ENCODE data around the gene KSR2. TPM values are rescaled to one million over a fixed set of nuclear protein-coding genes. Genes with fewer than 3 reads are reported as not detected.

KSR2 gene
- total RNA-seq, 1 experiment from 2014 or later: 1.3 TPM

- H3K36me3 Mint-ChIP-seq (ENCODE audit: insufficient read depth in 1 of 3, low read depth in 3 of 3): no peaks in the 10 kb centered on the region; a peak in 1 of 7 replicates
Observed at GRCh38 chr12:117640511-117640910, 328.3 kb downstream of the KSR2 start.

More at GRCh38 chr12:117640511-117640910, 328.3 kb downstream of the KSR2 start:
- H3K4me1 Mint-ChIP-seq: no peaks in the 10 kb centered on the region
- Histone ChIP-seq H3K4me1 (ENCODE audit: insufficient read depth, low read length) (no peaks in the 10 kb centered on the region), H2AK5ac (ENCODE audit: insufficient read length, low read length) (no peak overlapping the region), H3K79me2 (ENCODE audit: insufficient read depth, low read length) (no peaks in the 10 kb centered on the region), H4K20me1 (ENCODE audit: control insufficient read depth, insufficient read depth, insufficient read length) (no peaks in the 10 kb centered on the region), H3K27ac (ENCODE audit: insufficient read length, low read depth, low read length) (no peak overlapping the region), H3T11ph (ENCODE audit: low read length) (no peak overlapping the region), H3K23me2 (ENCODE audit: insufficient read length, low read depth, low read length, poor library complexity, severe bottlenecking) (no peaks in the 10 kb centered on the region), H3K23ac (ENCODE audit: insufficient read length, low read depth, low read length) (no peak overlapping the region), H4K8ac (replicated peaks; ENCODE audit: insufficient read length, low read depth, low read length) (no peak overlapping the region), H4K91ac (ENCODE audit: insufficient read length, low read depth, low read length) (no peak overlapping the region), H4K5ac (ENCODE audit: insufficient read length, low read depth, low read length) (no peak overlapping the region), H2BK5ac (ENCODE audit: insufficient read length, low read length) (no peak overlapping the region), H2BK120ac (ENCODE audit: low read depth, low read length, poor library complexity, severe bottlenecking) (no peak overlapping the region), H3K4ac (ENCODE audit: low read depth, low read length) (no peak overlapping the region), H3K9me3 (ENCODE audit: control insufficient read depth, low read depth, low read length) (no peaks in the 10 kb centered on the region), H3K56ac (ENCODE audit: insufficient read length, low read depth, low read length) (no peak overlapping the region), H3K14ac (ENCODE audit: insufficient read depth, low read length) (no peak overlapping the region), H3K4me2 (ENCODE audit: insufficient read depth, insufficient read length, low read length) (no peak overlapping the region), H3K9ac (ENCODE audit: extremely low read depth, insufficient read length, low read length) (no peak overlapping the region), H3K18ac (ENCODE audit: insufficient read length, low read depth, low read length) (no peak overlapping the region), H2AFZ (ENCODE audit: low read length) (no peak overlapping the region), H2BK20ac (ENCODE audit: low read depth, low read length, poor library complexity, severe bottlenecking) (no peak overlapping the region), H2BK15ac (ENCODE audit: low read depth, low read length) (no peak overlapping the region), H3K27me3 (ENCODE audit: insufficient read depth, low read length) (no peaks in the 10 kb centered on the region), H3K79me1 (ENCODE audit: insufficient read depth, low read depth, low read length, poor library complexity, severe bottlenecking) (no peaks in the 10 kb centered on the region), H2BK12ac (ENCODE audit: insufficient read length, low read depth, low read length) (no peak overlapping the region)
- no peak for TF ChIP-seq CTCF (conservative IDR thresholded peaks at IDR 0.05)
- no peak overlapping the region for H3K27ac Mint-ChIP-seq
- no CpG with 5 or more reads among the region's 6 CpGs for WGBS (ENCODE audit: extremely low coverage, insufficient read length, low lambda C conversion rate)
- no peaks in the 10 kb centered on the region; the same call in none of the 2 replicates for H3K27me3 Mint-ChIP-seq (ENCODE audit: low read depth)
- H3K9me3 Mint-ChIP-seq: peaks cover 2 to 5% of the 10 kb centered on the region in 2 experiments; a peak in 1 of 5 replicates
- no peak overlapping the region for H3K4me3 Mint-ChIP-seq
- DNase-seq: no peak

All from H9 (cell line).